Measurements from ENCODE around the gene EHBP1.

EHBP1 gene

GRCh38 chr2:63027220-63027619, 321.7 kb downstream of the EHBP1 start:
- WGBS (ENCODE audit: extremely low coverage, insufficient coverage, insufficient read length): no CpG with 5 or more reads among the region's 2 CpGs
- Histone ChIP-seq H3K23ac (ENCODE audit: low read length) (no peak overlapping the region), H2AFZ (ENCODE audit: insufficient read depth, low read length, poor library complexity) (no peak overlapping the region), H3K4me3 (ENCODE audit: low read depth, low read length) (no peak overlapping the region), H2AK5ac (ENCODE audit: low read length) (no peak overlapping the region), H3K4me1 (ENCODE audit: control insufficient read depth in 1 of 2, insufficient read depth in 2 of 2, low read length in 2 of 2) (no peaks in the 10 kb centered on the region), H3K4me2 (ENCODE audit: low read length) (no peak overlapping the region), H2BK120ac (ENCODE audit: insufficient read depth, low read length, poor library complexity) (no peak overlapping the region), H4K91ac (ENCODE audit: low read depth, low read length) (no peak overlapping the region), H3K27me3 (ENCODE audit: insufficient read depth, low read length) (no peaks in the 10 kb centered on the region), H4K8ac (ENCODE audit: low read depth, low read length) (no peak overlapping the region), H2BK5ac (ENCODE audit: low read depth, low read length, poor library complexity) (no peak overlapping the region), H3K4ac (ENCODE audit: low read depth, low read length) (no peak overlapping the region), H4K12ac (ENCODE audit: low read depth, low read length) (no peak overlapping the region), H3K9ac (ENCODE audit: low read length) (no peak overlapping the region), H3K27ac (ENCODE audit: low read depth, low read length) (no peak overlapping the region), H3K14ac (ENCODE audit: low read length) (no peak overlapping the region), H3K18ac (ENCODE audit: low read length) (no peak overlapping the region), H3K36me3 (ENCODE audit: control insufficient read depth in 1 of 2, insufficient read depth in 2 of 2, low read length in 2 of 2) (peaks cover 0 to 6% of the 10 kb centered on the region in 2 experiments), H2BK12ac (ENCODE audit: low read length) (no peak overlapping the region), H3K79me1 (ENCODE audit: low read length) (no peaks in the 10 kb centered on the region), H3K79me2 (ENCODE audit: control insufficient read depth, insufficient read depth, low read length, poor library complexity) (no peaks in the 10 kb centered on the region), H3K9me3 (ENCODE audit: insufficient read depth, low read depth, low read length) (no peaks in the 10 kb centered on the region)
- DNase-seq: no peak

- no peaks in the 10 kb centered on the region for H3K9me3 ChIP-seq (ENCODE audit: insufficient read depth, low read depth, low read length)
- H3K9ac ChIP-seq (ENCODE audit: low read length): no peak overlapping the region
- no CpG with 5 or more reads among the region's 1 CpG for WGBS (ENCODE audit: extremely low coverage, insufficient coverage, insufficient read length)
- H2AK5ac ChIP-seq (ENCODE audit: low read length): no peak overlapping the region
- H2BK120ac ChIP-seq (ENCODE audit: insufficient read depth, low read length, poor library complexity): no peak overlapping the region
- no peak overlapping the region for H3K14ac ChIP-seq (ENCODE audit: low read length)
- H3K79me1 ChIP-seq (ENCODE audit: low read length): no peaks in the 10 kb centered on the region
- no peak overlapping the region for H2AFZ ChIP-seq (ENCODE audit: insufficient read depth, low read length, poor library complexity)
- DNase-seq: peak in 1 of 2 donors; percentile 36
- no peaks in the 10 kb centered on the region for H3K27me3 ChIP-seq (ENCODE audit: insufficient read depth, low read length)
- H2BK5ac ChIP-seq (ENCODE audit: low read depth, low read length, poor library complexity): no peak overlapping the region
- H4K8ac ChIP-seq (ENCODE audit: low read depth, low read length): no peak overlapping the region
- no peak overlapping the region for H3K4ac ChIP-seq (ENCODE audit: low read depth, low read length)
- H3K4me1 ChIP-seq (ENCODE audit: control insufficient read depth in 1 of 2, insufficient read depth in 2 of 2, low read length in 2 of 2): no peaks in the 10 kb centered on the region
- H3K36me3 ChIP-seq (ENCODE audit: control insufficient read depth in 1 of 2, insufficient read depth in 2 of 2, low read length in 2 of 2): peaks cover 0 to 6% of the 10 kb centered on the region in 2 experiments
- H3K4me3 ChIP-seq (ENCODE audit: low read depth, low read length): no peak overlapping the region
- H4K12ac ChIP-seq (ENCODE audit: low read depth, low read length): no peak overlapping the region
- H3K4me2 ChIP-seq (ENCODE audit: low read length): no peak overlapping the region
- H3K18ac ChIP-seq (ENCODE audit: low read length): no peak overlapping the region
- H3K27ac ChIP-seq (ENCODE audit: low read depth, low read length): no peak overlapping the region
- no peak overlapping the region for H2BK12ac ChIP-seq (ENCODE audit: low read length)
- no peak overlapping the region for H4K91ac ChIP-seq (ENCODE audit: low read depth, low read length)
- no peak overlapping the region for H3K23ac ChIP-seq (ENCODE audit: low read length)
- no peaks in the 10 kb centered on the region for H3K79me2 ChIP-seq (ENCODE audit: control insufficient read depth, insufficient read depth, low read length, poor library complexity)
These were observed 323.5 kb downstream of the EHBP1 start for GRCh38 chr2:63029058-63029457.

- no peak overlapping the region for H4K91ac ChIP-seq (ENCODE audit: low read depth, low read length)
- H2AK5ac ChIP-seq (ENCODE audit: low read length): no peak overlapping the region
- H3K36me3 ChIP-seq (ENCODE audit: control insufficient read depth in 1 of 2, insufficient read depth in 2 of 2, low read length in 2 of 2): peaks cover 0 to 2% of the 10 kb centered on the region in 2 experiments
- H2AFZ ChIP-seq (ENCODE audit: insufficient read depth, low read length, poor library complexity): no peak overlapping the region
- H3K79me2 ChIP-seq (ENCODE audit: control insufficient read depth, insufficient read depth, low read length, poor library complexity): no peaks in the 10 kb centered on the region
- H4K12ac ChIP-seq (ENCODE audit: low read depth, low read length): no peak overlapping the region
- no peak overlapping the region for H3K23ac ChIP-seq (ENCODE audit: low read length)
- no CpG with 5 or more reads among the region's 4 CpGs for WGBS (ENCODE audit: extremely low coverage, insufficient coverage, insufficient read length)
- H3K4me1 ChIP-seq (ENCODE audit: control insufficient read depth in 1 of 2, insufficient read depth in 2 of 2, low read length in 2 of 2): no peaks in the 10 kb centered on the region
- H3K9me3 ChIP-seq (ENCODE audit: insufficient read depth, low read depth, low read length): no peaks in the 10 kb centered on the region
- H3K4me3 ChIP-seq (ENCODE audit: low read depth, low read length): no peak overlapping the region
- no peak overlapping the region for H4K8ac ChIP-seq (ENCODE audit: low read depth, low read length)
- H3K79me1 ChIP-seq (ENCODE audit: low read length): no peaks in the 10 kb centered on the region
- no peak overlapping the region for H2BK120ac ChIP-seq (ENCODE audit: insufficient read depth, low read length, poor library complexity)
- no peaks in the 10 kb centered on the region for H3K27me3 ChIP-seq (ENCODE audit: insufficient read depth, low read length)
- no peak overlapping the region for H2BK5ac ChIP-seq (ENCODE audit: low read depth, low read length, poor library complexity)
- H3K18ac ChIP-seq (ENCODE audit: low read length): no peak overlapping the region
- H3K14ac ChIP-seq (ENCODE audit: low read length): no peak overlapping the region
- H3K27ac ChIP-seq (ENCODE audit: low read depth, low read length): no peak overlapping the region
- no peak overlapping the region for H3K4me2 ChIP-seq (ENCODE audit: low read length)
- no peak overlapping the region for H3K9ac ChIP-seq (ENCODE audit: low read length)
- H3K4ac ChIP-seq (ENCODE audit: low read depth, low read length): no peak overlapping the region
- no peak overlapping the region for H2BK12ac ChIP-seq (ENCODE audit: low read length)
- DNase-seq: no peak
These were observed 329.0 kb downstream of the EHBP1 start for GRCh38 chr2:63034526-63034925.

GRCh38 chr2:63035169-63035568, 329.7 kb downstream of the EHBP1 start:
- Histone ChIP-seq H2AK5ac (ENCODE audit: low read length) (no peak overlapping the region), H3K4me1 (ENCODE audit: control insufficient read depth in 1 of 2, insufficient read depth in 2 of 2, low read length in 2 of 2) (no peaks in the 10 kb centered on the region), H2BK12ac (ENCODE audit: low read length) (no peak overlapping the region), H3K27ac (ENCODE audit: low read depth, low read length) (no peak overlapping the region), H3K14ac (ENCODE audit: low read length) (no peak overlapping the region), H3K27me3 (ENCODE audit: insufficient read depth, low read length) (no peaks in the 10 kb centered on the region), H4K91ac (ENCODE audit: low read depth, low read length) (no peak overlapping the region), H3K18ac (ENCODE audit: low read length) (no peak overlapping the region), H3K4me3 (ENCODE audit: low read depth, low read length) (no peak overlapping the region), H2BK5ac (ENCODE audit: low read depth, low read length, poor library complexity) (no peak overlapping the region), H3K79me2 (ENCODE audit: control insufficient read depth, insufficient read depth, low read length, poor library complexity) (no peaks in the 10 kb centered on the region), H4K8ac (ENCODE audit: low read depth, low read length) (no peak overlapping the region), H3K9me3 (ENCODE audit: insufficient read depth, low read depth, low read length) (no peaks in the 10 kb centered on the region), H3K36me3 (ENCODE audit: control insufficient read depth in 1 of 2, insufficient read depth in 2 of 2, low read length in 2 of 2) (peaks cover 0 to 2% of the 10 kb centered on the region in 2 experiments), H3K79me1 (ENCODE audit: low read length) (no peaks in the 10 kb centered on the region), H2BK120ac (ENCODE audit: insufficient read depth, low read length, poor library complexity) (no peak overlapping the region), H2AFZ (ENCODE audit: insufficient read depth, low read length, poor library complexity) (no peak overlapping the region), H3K9ac (ENCODE audit: low read length) (no peak overlapping the region), H4K12ac (ENCODE audit: low read depth, low read length) (no peak overlapping the region), H3K23ac (ENCODE audit: low read length) (no peak overlapping the region), H3K4ac (ENCODE audit: low read depth, low read length) (no peak overlapping the region), H3K4me2 (ENCODE audit: low read length) (no peak overlapping the region)
- WGBS (ENCODE audit: extremely low coverage, insufficient coverage, insufficient read length): no CpG with 5 or more reads among the region's 2 CpGs
- no peak for DNase-seq
